Measurements from ENCODE around the gene LIFR. TPM values are rescaled to one million over a fixed set of nuclear protein-coding genes. Genes with fewer than 3 reads are reported as not detected.

Gene LIFR
- total and polyA plus RNA-seq, 8 donors: 52.6 to 218 (median 194) TPM

DNA sequence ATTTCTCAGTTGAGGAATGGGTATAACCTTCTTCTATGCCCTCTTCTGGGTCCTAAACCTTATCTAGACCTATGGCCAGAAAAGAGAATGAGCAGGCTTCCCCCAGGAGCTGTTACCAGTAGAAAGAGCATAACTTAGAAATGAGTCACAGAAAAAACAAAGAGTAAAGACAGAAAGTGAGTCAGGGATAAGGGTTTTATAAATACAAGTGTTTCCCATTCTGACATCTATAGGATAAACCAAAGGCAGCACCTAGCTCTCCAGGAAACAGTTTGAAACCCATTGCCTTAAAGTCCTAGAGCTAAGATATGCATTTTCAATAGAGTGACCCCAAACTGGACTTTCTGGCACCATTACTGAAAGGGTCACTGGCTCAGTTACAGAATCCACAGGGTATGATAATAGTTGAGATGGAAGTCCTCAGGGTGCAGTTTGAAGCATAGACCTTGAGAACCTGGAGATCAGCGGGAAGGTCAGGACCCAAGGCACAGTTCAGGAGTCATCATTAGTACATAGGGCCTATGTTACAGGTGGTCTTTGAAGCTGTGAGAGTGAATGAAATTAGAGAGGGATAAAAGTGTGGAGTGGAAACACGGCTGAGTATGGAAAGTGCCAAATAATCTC, 42.7 kb upstream of the LIFR start:
- no peaks in the 10 kb centered on the region for H3K27me3 ChIP-seq
- H3K4me3 ChIP-seq: no peak overlapping the region
- no peaks in the 10 kb centered on the region for H3K9me3 ChIP-seq
- peaks cover 0 to 35% of the 10 kb centered on the region in 2 donors for H3K4me1 ChIP-seq
- TF ChIP-seq, protein P1, sequence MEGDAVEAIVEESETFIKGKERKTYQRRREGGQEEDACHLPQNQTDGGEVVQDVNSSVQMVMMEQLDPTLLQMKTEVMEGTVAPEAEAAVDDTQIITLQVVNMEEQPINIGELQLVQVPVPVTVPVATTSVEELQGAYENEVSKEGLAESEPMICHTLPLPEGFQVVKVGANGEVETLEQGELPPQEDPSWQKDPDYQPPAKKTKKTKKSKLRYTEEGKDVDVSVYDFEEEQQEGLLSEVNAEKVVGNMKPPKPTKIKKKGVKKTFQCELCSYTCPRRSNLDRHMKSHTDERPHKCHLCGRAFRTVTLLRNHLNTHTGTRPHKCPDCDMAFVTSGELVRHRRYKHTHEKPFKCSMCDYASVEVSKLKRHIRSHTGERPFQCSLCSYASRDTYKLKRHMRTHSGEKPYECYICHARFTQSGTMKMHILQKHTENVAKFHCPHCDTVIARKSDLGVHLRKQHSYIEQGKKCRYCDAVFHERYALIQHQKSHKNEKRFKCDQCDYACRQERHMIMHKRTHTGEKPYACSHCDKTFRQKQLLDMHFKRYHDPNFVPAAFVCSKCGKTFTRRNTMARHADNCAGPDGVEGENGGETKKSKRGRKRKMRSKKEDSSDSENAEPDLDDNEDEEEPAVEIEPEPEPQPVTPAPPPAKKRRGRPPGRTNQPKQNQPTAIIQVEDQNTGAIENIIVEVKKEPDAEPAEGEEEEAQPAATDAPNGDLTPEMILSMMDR (IDR thresholded peaks at IDR 0.05): no peak
- DNase-seq (no peak), ATAC-seq (peak; percentile 78)
- intact Hi-C loops (cut with DNase I): no loop called here
- H3K27ac ChIP-seq: no peak overlapping the region
- no peaks in the 10 kb centered on the region for H3K36me3 ChIP-seq

DNA sequence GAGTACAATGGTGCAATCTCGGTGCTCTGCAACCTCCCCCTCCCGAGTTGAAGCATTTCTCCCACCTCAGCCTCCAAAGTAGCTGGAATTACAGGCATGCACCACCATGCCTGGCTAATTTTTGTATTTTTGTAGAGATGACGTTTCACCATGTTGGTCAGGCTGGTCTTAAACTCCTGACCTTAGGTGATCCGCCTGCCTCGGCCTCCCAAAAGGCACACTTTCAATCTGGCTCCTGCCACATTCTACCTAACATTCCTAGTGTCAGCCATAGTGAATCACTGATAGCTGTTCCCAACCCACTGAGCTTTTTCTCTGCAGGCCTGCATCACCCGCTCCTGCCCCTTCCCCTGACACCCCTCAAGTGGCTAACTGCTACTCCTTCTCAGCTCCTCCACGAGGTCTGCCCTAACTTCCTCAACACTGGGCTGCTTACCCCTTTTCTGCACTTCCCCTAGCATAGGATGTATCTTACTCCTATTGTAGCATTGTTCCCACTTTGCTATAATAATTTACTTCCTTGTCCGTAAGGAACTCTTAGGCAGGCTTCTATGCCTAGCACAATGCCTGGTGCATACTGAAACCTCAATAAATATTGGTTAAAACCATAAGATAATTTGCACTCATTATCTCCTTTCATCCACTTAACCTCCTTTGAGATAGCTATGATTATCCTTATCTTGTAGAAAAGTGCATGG, 42.0 kb upstream of the LIFR start:
- intact Hi-C loops (cut with DNase I): no loop called here
- no peak overlapping the region for H3K27ac ChIP-seq

DNA sequence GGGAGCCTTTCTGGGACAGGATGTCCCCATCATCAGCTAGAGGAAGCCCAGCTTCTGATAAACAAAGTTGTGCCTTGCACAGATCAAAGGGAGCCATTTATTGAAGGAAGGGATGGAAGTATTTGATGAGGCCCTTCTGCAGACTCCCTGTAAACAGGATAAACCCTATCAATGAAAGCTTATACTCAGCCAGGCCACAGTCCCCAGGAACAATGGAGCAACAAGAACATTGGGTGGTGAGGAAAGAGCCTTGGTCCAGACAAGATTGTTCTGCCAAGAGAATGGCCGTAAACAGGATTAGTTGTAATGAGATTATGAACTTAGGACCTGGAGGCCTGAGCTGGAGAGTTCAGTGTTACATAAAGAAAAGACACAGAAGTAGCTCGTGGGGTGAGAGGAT, 40.5 kb upstream of the LIFR start:
- no peak for ATAC-seq
- H3K27ac ChIP-seq: no peak overlapping the region

More for the DNA sequence above, 42.0 kb upstream of the LIFR start:
- no peaks in the 10 kb centered on the region for H3K36me3 ChIP-seq
- H3K27me3 ChIP-seq: no peaks in the 10 kb centered on the region
- ATAC-seq (peak; percentile 14), DNase-seq (no peak)
- H3K9me3 ChIP-seq: no peaks in the 10 kb centered on the region
- H3K4me1 ChIP-seq: peaks cover 0 to 35% of the 10 kb centered on the region in 2 donors
- H3K4me3 ChIP-seq: no peak overlapping the region
- TF ChIP-seq, protein P1 (IDR thresholded peaks at IDR 0.05): no peak

DNA sequence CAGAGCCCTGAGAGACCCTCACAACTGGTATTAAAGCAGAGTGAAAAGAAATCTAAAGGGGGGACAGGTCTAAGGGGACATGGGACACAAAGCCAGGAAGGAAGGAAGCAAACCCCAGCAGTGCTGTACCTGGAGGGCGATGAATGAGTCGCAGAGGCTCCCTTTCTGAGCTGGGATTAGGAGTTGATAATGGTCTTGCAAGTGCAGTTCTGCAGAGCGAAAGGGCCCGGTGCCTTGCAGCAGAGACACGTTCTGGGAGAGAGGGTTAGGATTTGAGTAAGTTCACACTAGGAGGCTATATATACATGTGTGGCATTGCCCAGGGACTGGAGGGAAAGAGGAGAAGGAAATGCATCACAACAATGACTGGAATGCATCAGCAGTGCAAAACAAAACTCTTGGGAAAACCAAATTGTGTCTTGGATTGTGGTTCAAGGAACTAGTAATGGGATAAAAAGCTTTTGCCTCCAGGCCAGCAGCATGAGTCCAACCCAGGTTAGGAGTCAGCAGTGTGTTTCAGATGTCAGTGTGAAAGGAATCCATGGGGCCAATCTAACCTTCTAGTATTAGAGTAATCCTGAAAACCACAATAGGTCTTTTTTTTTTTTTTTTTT, 38.8 kb upstream of the LIFR start:
- ATAC-seq (no peak), DNase-seq (no peak)
- H3K4me3 ChIP-seq: no peak overlapping the region
- no peaks in the 10 kb centered on the region for H3K36me3 ChIP-seq
- peaks cover 0 to 21% of the 10 kb centered on the region in 2 donors for H3K4me1 ChIP-seq
- no peaks in the 10 kb centered on the region for H3K9me3 ChIP-seq
- intact Hi-C loops (cut with DNase I): no loop called here
- H3K27me3 ChIP-seq: no peaks in the 10 kb centered on the region
- H3K27ac ChIP-seq: no peak overlapping the region
- TF ChIP-seq, protein P1 (IDR thresholded peaks at IDR 0.05): no peak

More for the DNA sequence above, 40.5 kb upstream of the LIFR start:
- DNase-seq: no peak
- no peaks in the 10 kb centered on the region for H3K36me3 ChIP-seq
- H3K4me1 ChIP-seq: peaks cover 0 to 35% of the 10 kb centered on the region in 2 donors
- no peak overlapping the region for H3K4me3 ChIP-seq
- TF ChIP-seq, protein P1 (IDR thresholded peaks at IDR 0.05): no peak
- H3K9me3 ChIP-seq: no peaks in the 10 kb centered on the region
- intact Hi-C loops (cut with DNase I): no loop called here
- no peaks in the 10 kb centered on the region for H3K27me3 ChIP-seq

DNA sequence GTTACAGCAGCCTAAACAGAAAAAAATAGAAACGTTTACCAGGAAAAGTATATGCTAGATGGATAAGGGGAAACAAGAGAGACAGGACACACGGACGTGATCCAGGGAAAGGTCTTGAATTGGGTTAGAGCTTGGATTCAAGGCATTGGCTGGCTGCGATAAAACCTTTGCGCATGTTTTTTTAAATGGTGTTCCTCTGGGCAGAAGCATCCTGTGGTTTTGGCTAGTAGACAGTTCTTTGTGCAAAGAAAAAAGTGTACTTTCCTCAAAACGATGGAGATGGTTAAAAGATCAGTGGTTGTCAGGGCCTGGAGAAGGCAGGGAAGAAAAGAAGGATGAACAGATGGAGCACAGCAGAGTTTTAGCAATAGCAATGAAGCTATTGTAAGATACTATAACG, 37.5 kb upstream of the LIFR start:
- no peak for ATAC-seq
- no peak overlapping the region for H3K4me3 ChIP-seq
- no peaks in the 10 kb centered on the region for H3K27me3 ChIP-seq
- DNase-seq: no peak
- intact Hi-C loops (cut with DNase I): no loop called here
- TF ChIP-seq, protein P1 (IDR thresholded peaks at IDR 0.05): no peak
- peaks cover 0 to 10% of the 10 kb centered on the region in 2 donors for H3K4me1 ChIP-seq
- no peaks in the 10 kb centered on the region for H3K36me3 ChIP-seq
- H3K9me3 ChIP-seq: no peaks in the 10 kb centered on the region
- no peak overlapping the region for H3K27ac ChIP-seq

All from left lung (tissue), 10 donors.